ENCODE data around the gene MIDN.

The MIDN gene

DNA sequence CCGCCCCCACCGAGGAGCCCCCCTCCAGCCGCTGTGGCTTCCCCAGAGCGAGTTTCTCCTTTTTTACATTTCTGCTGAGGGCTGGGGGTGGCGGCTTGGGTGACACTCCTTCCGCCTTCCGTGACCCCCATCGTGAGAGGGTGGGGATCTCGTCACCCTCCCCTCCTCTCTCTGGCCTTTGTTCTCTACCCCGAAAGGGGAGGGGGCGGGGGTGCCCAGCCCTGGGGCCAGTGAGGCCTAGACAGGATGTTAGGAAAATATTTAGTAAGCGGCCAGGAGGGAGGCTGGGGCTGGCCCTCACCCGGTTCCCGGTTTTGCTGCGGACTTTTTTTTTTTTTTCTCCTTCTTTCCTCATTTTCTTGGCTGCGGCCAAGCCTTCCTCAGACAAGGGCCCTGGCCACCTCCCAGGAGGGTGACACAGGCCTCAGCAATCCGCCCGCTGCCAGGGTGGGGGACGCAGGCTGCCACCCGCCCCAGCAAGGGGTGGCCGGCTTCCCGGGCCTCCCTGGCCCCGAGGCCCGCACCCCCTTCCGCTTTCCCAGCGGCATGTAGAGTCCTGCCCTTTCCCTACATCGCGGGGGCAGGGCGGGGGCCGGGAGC, 3.9 kb downstream of the MIDN start:
- TF ChIP-seq SPI1 (IDR thresholded peaks at IDR 0.05; ENCODE audit: low read depth, low read length) (0 out of 2 replicates have a peak, but pooled peaks have one; percentile 1), PAX5 (IDR thresholded peaks at IDR 0.05; ENCODE audit: insufficient read depth, low read length, severe bottlenecking) (no peak)
- DNase-seq (ENCODE audit: insufficient read length, low spot score) (no peak), FAIRE-seq (peak; percentile 74)

DNA sequence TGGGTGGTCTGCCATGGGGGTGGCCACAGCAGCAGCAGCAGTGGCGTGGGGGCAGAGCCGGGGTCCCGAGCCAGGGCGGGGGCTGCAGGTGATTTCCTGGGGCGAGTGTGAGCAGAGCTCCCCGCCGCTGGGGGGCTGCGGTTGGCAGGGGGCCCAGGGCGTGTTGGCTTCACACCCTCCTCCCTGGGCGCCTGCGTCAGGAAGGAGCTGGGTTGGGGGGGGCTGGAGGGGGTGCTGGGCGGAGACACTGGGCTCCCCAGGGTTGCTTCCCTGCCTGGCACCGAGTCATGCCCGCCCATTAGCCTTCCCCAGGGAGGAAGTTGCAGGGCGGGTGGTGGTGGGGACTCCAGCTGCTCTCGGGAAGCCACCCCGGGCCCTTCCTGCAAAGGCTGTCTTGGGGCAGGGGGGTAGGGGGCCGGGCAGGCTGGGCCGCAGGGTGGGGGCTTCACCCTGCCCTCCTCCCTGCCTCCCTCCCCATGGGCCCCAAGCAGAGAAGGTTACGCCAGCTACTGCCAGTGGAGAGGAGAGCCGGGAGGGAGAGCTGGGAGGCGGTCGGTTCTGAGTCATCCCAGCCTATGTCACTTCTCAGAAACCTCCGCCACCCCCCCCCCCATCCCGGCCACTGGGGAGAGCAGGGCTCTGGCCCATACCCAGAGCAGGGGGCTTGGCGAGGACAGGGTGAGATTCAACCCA, 4.6 kb downstream of the MIDN start:
- DNase-seq (ENCODE audit: insufficient read length, low spot score) (no peak), FAIRE-seq (peak; percentile 79)
- TF ChIP-seq SPI1 (IDR thresholded peaks at IDR 0.05; ENCODE audit: low read depth, low read length) (0 out of 2 replicates have a peak, but pooled peaks have one; percentile 31), PAX5 (IDR thresholded peaks at IDR 0.05; ENCODE audit: insufficient read depth, low read length, severe bottlenecking) (no peak), POLR2AphosphoS5 (IDR thresholded peaks at IDR 0.05; ENCODE audit: low read depth, low read length) (no peak)

DNA sequence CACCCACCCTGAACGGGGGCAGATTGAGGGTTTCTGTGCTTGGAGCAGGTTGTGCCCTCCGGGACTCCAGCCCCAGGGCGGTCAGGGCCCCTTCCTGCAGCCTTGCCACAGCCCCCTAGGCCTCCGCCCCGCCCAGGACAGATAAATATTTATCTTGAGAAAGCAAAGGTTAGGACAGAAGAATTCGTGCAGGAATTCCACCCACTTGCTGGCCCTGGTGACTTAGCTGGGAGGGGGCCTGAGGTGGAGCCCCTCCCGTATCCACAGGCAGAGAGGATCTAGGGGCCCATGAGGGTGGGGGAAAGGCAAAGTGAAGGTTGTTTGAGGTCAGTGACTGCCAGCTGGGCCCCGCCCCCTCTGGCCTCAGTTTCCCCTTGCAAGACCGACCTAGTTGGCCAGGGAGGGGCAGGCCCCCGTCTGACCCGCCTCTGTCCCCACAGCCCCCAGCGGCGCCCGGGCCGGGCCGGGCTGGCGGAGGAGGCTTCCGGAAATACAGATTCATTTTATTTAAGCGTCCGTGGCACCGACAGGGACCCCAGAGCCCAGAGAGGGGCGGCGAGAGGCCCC, 5.2 kb downstream of the MIDN start:
- FAIRE-seq (no peak), DNase-seq (ENCODE audit: insufficient read length, low spot score) (no peak)

DNA sequence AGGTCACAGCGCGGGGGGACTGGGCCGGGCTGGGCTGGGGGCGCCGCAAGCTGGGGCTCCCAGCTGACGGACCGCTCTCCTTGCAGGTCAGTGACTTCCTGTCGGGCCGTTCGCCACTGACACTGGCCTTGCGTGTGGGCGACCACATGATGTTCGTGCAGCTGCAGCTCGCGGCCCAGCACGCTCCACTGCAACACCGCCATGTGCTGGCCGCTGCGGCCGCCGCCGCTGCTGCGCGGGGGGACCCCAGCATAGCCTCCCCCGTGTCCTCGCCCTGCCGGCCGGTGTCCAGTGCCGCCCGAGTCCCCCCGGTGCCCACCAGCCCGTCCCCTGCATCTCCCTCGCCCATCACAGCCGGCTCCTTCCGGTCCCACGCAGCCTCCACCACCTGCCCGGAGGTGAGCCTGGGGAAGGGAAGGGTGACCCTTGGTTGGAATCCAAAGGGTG, 5.7 kb downstream of the MIDN start:
- no peak for DNase-seq (ENCODE audit: insufficient read length, low spot score)
- FAIRE-seq, result no peak
- TF ChIP-seq SPI1 (IDR thresholded peaks at IDR 0.05; ENCODE audit: low read depth, low read length), result no peak
- TF ChIP-seq PAX5 (IDR thresholded peaks at IDR 0.05; ENCODE audit: insufficient read depth, low read length, severe bottlenecking), result no peak
- TF ChIP-seq TAF1 (IDR thresholded peaks at IDR 0.05; ENCODE audit: low read depth, low read length), result no peak
- no peak for TF ChIP-seq POLR2AphosphoS5 (IDR thresholded peaks at IDR 0.05; ENCODE audit: low read depth, low read length)
- TF ChIP-seq POLR2A (IDR thresholded peaks at IDR 0.05; ENCODE audit: low read depth, low read length), result no peak
- no peak for TF ChIP-seq POU2F2 (IDR thresholded peaks at IDR 0.05; ENCODE audit: low read depth, low read length)

More for the DNA sequence above, 5.2 kb downstream of the MIDN start:
- no peak for TF ChIP-seq TAF1 (IDR thresholded peaks at IDR 0.05; ENCODE audit: low read depth, low read length)
- no peak for TF ChIP-seq POU2F2 (IDR thresholded peaks at IDR 0.05; ENCODE audit: low read depth, low read length)
- no peak for TF ChIP-seq PAX5 (IDR thresholded peaks at IDR 0.05; ENCODE audit: insufficient read depth, low read length, severe bottlenecking)
- TF ChIP-seq POLR2A (IDR thresholded peaks at IDR 0.05; ENCODE audit: low read depth, low read length), result no peak
- no peak for TF ChIP-seq POLR2AphosphoS5 (IDR thresholded peaks at IDR 0.05; ENCODE audit: low read depth, low read length)
- TF ChIP-seq SPI1 (IDR thresholded peaks at IDR 0.05; ENCODE audit: low read depth, low read length), result no peak

DNA sequence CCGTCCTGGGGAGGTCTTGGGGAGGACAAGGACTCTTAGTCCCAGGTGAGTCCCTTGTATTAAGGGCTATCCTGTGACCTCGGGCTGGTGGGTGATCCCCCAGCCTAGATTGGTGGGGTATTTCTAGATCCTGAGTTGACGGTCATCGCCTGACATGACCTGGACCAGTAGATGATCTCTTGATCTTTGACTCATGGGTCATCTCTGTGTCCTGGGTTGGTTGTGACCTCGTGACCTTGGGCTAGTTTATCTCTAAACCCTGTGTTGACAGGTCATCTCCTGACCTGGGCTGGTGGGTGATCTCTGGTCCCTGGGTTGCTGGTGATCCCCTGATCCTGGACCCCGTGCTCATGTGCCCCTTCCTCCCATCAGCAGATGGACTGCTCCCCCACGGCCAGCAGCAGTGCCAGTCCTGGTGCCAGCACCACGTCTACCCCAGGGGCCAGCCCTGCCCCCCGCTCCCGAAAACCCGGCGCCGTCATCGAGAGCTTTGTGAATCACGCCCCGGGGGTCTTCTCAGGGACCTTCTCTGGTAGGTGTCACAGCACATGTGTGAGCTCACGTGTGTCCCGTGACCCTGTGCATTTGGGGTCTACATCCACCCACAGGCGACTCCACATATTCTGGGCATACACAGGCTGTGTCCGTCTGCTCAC, 6.3 kb downstream of the MIDN start:
- DNase-seq (ENCODE audit: insufficient read length, low spot score) (no peak), FAIRE-seq (peak; percentile 28)
- TF ChIP-seq POLR2AphosphoS5 (IDR thresholded peaks at IDR 0.05; ENCODE audit: low read depth, low read length), result no peak
- no peak for TF ChIP-seq PAX5 (IDR thresholded peaks at IDR 0.05; ENCODE audit: insufficient read depth, low read length, severe bottlenecking)
- no peak for TF ChIP-seq POLR2A (IDR thresholded peaks at IDR 0.05; ENCODE audit: low read depth, low read length)
- TF ChIP-seq POU2F2 (IDR thresholded peaks at IDR 0.05; ENCODE audit: low read depth, low read length), result no peak
- no peak for TF ChIP-seq TAF1 (IDR thresholded peaks at IDR 0.05; ENCODE audit: low read depth, low read length)
- no peak for TF ChIP-seq SPI1 (IDR thresholded peaks at IDR 0.05; ENCODE audit: low read depth, low read length)

DNA sequence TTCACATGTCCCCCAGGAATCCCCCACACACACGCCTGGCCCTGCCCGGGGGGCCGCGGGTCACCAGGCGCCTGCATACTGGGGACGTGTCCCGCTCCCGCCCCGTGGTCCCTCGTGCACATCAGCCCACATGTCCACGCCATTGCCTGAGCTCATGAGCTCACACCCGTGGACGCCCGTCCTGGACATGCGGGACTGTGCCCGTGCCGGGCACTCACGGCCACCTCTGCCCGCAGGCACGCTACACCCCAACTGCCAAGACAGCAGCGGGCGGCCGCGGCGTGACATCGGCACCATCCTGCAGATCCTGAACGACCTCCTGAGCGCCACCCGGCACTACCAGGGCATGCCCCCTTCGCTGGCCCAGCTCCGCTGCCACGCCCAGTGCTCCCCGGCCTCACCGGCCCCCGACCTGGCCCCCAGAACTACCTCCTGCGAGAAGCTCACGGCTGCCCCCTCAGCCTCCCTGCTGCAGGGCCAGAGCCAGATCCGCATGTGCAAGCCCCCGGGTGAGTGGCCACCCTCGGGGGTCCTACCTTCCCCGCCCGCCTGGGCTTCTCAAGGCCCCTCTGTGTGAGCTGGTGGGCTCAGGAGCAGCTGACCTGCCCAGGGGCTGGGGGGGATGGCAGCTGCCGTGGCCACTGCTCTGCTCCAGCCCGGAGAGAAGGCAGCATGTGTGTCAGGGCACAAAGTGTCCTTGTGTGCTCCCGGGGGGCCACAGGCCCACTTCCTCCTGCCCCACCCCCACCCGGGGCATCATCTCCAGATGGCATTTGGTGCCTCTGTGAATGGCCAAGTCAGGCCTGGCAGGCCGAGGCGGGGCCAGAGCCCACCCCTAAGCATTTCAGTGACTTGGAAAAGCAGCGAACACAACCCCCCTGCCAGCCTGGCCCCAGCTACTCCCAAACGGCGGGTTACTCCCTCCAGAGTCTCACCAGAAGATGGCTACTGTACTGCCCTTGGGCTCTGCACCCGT, 7.1 kb downstream of the MIDN start:
- no peak for FAIRE-seq
- TF ChIP-seq POLR2A (IDR thresholded peaks at IDR 0.05; ENCODE audit: low read depth, low read length), result no peak
- no peak for TF ChIP-seq PAX5 (IDR thresholded peaks at IDR 0.05; ENCODE audit: insufficient read depth, low read length, severe bottlenecking)
- TF ChIP-seq SPI1 (IDR thresholded peaks at IDR 0.05; ENCODE audit: low read depth, low read length), result no peak
- no peak for TF ChIP-seq TAF1 (IDR thresholded peaks at IDR 0.05; ENCODE audit: low read depth, low read length)
- no peak for TF ChIP-seq POU2F2 (IDR thresholded peaks at IDR 0.05; ENCODE audit: low read depth, low read length)
- no peak for DNase-seq (ENCODE audit: insufficient read length, low spot score)

DNA sequence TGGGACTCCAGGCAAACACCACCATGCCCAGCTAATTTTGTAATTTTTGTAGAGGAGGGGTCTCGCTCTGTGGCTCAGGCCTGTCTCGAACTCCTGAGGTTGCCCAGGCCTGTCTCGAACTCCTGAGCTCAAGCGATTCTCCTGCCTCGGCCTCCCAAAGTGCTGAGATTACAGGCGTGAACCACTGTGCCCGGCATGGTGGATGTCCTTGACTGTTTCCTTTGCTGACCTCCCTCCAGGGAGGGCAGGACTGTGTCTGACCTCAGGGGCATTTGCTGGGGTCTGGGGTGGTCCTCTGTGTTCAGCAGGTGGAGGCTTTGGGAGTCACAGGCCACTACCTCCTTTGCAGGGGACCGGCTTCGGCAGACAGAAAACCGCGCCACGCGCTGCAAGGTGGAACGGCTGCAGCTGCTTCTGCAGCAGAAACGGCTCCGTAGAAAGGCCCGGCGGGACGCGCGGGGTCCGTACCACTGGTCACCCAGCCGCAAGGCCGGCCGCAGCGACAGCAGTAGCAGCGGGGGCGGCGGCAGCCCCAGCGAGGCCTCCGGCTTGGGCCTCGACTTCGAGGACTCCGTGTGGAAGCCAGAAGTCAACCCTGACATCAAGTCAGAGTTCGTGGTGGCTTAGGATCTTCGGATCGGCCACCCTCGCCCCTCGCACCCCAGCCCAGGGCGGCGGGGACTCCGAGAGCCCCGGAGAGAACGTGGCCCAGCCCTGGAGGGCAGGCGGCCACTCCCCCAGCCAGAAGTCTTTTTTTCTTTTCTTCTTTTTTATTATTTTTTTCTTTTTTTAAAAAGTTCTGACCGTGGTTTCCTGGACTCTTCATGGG, 8.5 kb downstream of the MIDN start:
- DNase-seq (ENCODE audit: insufficient read length, low spot score), result no peak
- no peak for FAIRE-seq
- TF ChIP-seq POLR2A (IDR thresholded peaks at IDR 0.05; ENCODE audit: low read depth, low read length), result no peak
- TF ChIP-seq TAF1 (IDR thresholded peaks at IDR 0.05; ENCODE audit: low read depth, low read length), result no peak
- TF ChIP-seq PAX5 (IDR thresholded peaks at IDR 0.05; ENCODE audit: insufficient read depth, low read length, severe bottlenecking), result no peak
- no peak for TF ChIP-seq POLR2AphosphoS5 (IDR thresholded peaks at IDR 0.05; ENCODE audit: low read depth, low read length)
- no peak for TF ChIP-seq POU2F2 (IDR thresholded peaks at IDR 0.05; ENCODE audit: low read depth, low read length)

DNA sequence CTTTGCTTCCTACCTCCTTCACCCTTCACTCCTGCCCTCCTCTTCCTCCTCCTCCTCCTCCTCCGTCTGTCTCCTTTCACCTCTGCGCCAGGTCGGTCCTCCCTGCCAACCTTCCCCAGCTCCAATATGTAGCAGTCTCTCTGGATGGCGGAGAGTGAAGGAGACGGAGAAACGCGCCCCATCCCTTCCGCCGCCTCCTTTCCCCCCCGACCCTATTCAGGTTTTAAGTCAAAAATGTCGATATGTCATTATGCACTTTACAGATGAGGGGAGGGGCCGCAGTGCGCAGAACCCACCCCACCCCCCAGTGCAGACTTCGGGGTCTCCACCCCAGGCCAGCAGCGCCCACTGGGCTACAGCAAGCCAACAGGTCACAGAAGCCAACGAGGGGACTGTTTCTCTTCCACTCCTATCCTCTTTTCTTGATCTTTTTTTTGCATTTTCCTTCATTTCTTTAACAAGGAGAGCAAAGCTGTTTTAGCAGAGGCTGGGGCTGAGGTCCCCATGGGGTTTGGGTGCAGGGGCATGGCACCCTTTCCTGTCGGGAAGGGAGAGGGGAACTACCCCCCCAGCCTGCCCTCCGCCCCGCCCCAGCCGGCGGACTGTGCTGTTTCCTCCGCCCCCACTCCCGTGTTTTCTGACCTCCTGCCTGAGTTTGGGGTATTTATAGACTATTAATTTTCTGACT, 9.2 kb downstream of the MIDN start:
- DNase-seq (ENCODE audit: insufficient read length, low spot score) (no peak), FAIRE-seq (no peak)
- TF ChIP-seq POLR2A (IDR thresholded peaks at IDR 0.05; ENCODE audit: low read depth, low read length), result no peak
- TF ChIP-seq TAF1 (IDR thresholded peaks at IDR 0.05; ENCODE audit: low read depth, low read length), result no peak
- TF ChIP-seq POU2F2 (IDR thresholded peaks at IDR 0.05; ENCODE audit: low read depth, low read length), result no peak
- TF ChIP-seq SPI1 (IDR thresholded peaks at IDR 0.05; ENCODE audit: low read depth, low read length), result no peak
- TF ChIP-seq POLR2AphosphoS5 (IDR thresholded peaks at IDR 0.05; ENCODE audit: low read depth, low read length), result no peak
- no peak for TF ChIP-seq PAX5 (IDR thresholded peaks at IDR 0.05; ENCODE audit: insufficient read depth, low read length, severe bottlenecking)

Measured in GM12891 (cell line).